Measurements from ENCODE around the gene NF2.

The NF2 gene

GRCh38 chr22:29690476-29690875 lies 87.0 kb downstream of the NF2 start:
- Histone ChIP-seq H4K20me1 (ENCODE audit: low read depth, low read length) (no peaks in the 10 kb centered on the region), H3K36me3 (ENCODE audit: low read length) (no peaks in the 10 kb centered on the region), H3K9me2 (replicated peaks; ENCODE audit: insufficient read depth, low read length) (no peaks in the 10 kb centered on the region), H3K79me2 (ENCODE audit: insufficient read depth, low read length) (no peaks in the 10 kb centered on the region), H3K4me2 (ENCODE audit: low read depth, low read length, poor library complexity, severe bottlenecking) (no peak overlapping the region), H3K4me3 (ENCODE audit: insufficient read depth, low read length, poor library complexity, severe bottlenecking) (no peak overlapping the region), H3K27ac (ENCODE audit: low read depth, low read length) (no peak overlapping the region), H3K9me3 (ENCODE audit: insufficient read depth, low read length) (no peaks in the 10 kb centered on the region), H3F3A (ENCODE audit: insufficient read depth) (no peaks in the 10 kb centered on the region), H3K27me3 (ENCODE audit: low read length) (no peaks in the 10 kb centered on the region), H3K9ac (ENCODE audit: low read length) (no peak overlapping the region), H2AFZ (ENCODE audit: low read depth, low read length, severe bottlenecking) (no peak overlapping the region)
- no peak for TF ChIP-seq EZH2phosphoT487 (conservative IDR thresholded peaks at IDR 0.05; ENCODE audit: low read length)
- TF ChIP-seq, protein P1, sequence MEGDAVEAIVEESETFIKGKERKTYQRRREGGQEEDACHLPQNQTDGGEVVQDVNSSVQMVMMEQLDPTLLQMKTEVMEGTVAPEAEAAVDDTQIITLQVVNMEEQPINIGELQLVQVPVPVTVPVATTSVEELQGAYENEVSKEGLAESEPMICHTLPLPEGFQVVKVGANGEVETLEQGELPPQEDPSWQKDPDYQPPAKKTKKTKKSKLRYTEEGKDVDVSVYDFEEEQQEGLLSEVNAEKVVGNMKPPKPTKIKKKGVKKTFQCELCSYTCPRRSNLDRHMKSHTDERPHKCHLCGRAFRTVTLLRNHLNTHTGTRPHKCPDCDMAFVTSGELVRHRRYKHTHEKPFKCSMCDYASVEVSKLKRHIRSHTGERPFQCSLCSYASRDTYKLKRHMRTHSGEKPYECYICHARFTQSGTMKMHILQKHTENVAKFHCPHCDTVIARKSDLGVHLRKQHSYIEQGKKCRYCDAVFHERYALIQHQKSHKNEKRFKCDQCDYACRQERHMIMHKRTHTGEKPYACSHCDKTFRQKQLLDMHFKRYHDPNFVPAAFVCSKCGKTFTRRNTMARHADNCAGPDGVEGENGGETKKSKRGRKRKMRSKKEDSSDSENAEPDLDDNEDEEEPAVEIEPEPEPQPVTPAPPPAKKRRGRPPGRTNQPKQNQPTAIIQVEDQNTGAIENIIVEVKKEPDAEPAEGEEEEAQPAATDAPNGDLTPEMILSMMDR (IDR thresholded peaks at IDR 0.05; ENCODE audit: insufficient read depth, low read length, poor library complexity, severe bottlenecking): no peak

- Histone ChIP-seq H3K4me3 (ENCODE audit: insufficient read depth, low read length, poor library complexity, severe bottlenecking) (no peak overlapping the region), H4K20me1 (ENCODE audit: low read depth, low read length) (no peaks in the 10 kb centered on the region), H3K27ac (ENCODE audit: low read depth, low read length) (no peak overlapping the region), H2AFZ (ENCODE audit: low read depth, low read length, severe bottlenecking) (no peak overlapping the region), H3K27me3 (ENCODE audit: low read length) (no peaks in the 10 kb centered on the region), H3K9me2 (replicated peaks; ENCODE audit: insufficient read depth, low read length) (no peaks in the 10 kb centered on the region), H3K79me2 (ENCODE audit: insufficient read depth, low read length) (no peaks in the 10 kb centered on the region), H3K4me2 (ENCODE audit: low read depth, low read length, poor library complexity, severe bottlenecking) (no peak overlapping the region), H3K9me3 (ENCODE audit: insufficient read depth, low read length) (no peaks in the 10 kb centered on the region), H3K36me3 (ENCODE audit: low read length) (no peaks in the 10 kb centered on the region), H3K9ac (ENCODE audit: low read length) (no peak overlapping the region), H3F3A (ENCODE audit: insufficient read depth) (no peaks in the 10 kb centered on the region)
- TF ChIP-seq, protein P1 (IDR thresholded peaks at IDR 0.05; ENCODE audit: insufficient read depth, low read length, poor library complexity, severe bottlenecking): no peak
- no peak for TF ChIP-seq EZH2phosphoT487 (conservative IDR thresholded peaks at IDR 0.05; ENCODE audit: low read length)
Measured at GRCh38 chr22:29691636-29692326, 88.3 kb downstream of the NF2 start.

DNA sequence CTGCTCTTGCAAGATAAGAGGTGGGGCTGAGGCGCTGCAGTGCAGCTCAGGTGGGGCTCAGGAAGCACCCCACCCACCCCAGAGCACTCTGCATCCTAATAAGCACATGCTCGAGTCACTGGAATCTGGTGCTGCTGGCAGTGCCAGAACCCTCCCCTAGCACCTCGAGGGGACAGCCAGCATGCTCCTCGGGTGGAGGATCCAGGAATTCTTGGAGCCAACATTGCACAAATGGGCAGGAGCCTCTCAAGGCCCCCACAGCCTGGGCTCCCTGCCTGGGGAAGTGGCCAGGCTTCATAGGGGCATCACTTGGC lies 88.9 kb downstream of the NF2 start:
- H3K79me2 ChIP-seq (ENCODE audit: insufficient read depth, low read length): no peaks in the 10 kb centered on the region
- no peak overlapping the region for H3K27ac ChIP-seq (ENCODE audit: low read depth, low read length)
- no peaks in the 10 kb centered on the region for H4K20me1 ChIP-seq (ENCODE audit: low read depth, low read length)
- H3K36me3 ChIP-seq (ENCODE audit: low read length): no peaks in the 10 kb centered on the region
- H3F3A ChIP-seq (ENCODE audit: insufficient read depth): no peaks in the 10 kb centered on the region
- no peaks in the 10 kb centered on the region for H3K27me3 ChIP-seq (ENCODE audit: low read length)
- H3K9me3 ChIP-seq (ENCODE audit: insufficient read depth, low read length): no peaks in the 10 kb centered on the region
- H3K4me3 ChIP-seq (ENCODE audit: insufficient read depth, low read length, poor library complexity, severe bottlenecking): no peak overlapping the region
- H3K9me2 ChIP-seq (replicated peaks; ENCODE audit: insufficient read depth, low read length): no peaks in the 10 kb centered on the region
- no peak overlapping the region for H3K9ac ChIP-seq (ENCODE audit: low read length)
- TF ChIP-seq EZH2phosphoT487 (conservative IDR thresholded peaks at IDR 0.05; ENCODE audit: low read length): no peak
- TF ChIP-seq, protein P1 (IDR thresholded peaks at IDR 0.05; ENCODE audit: insufficient read depth, low read length, poor library complexity, severe bottlenecking): no peak
- no peak overlapping the region for H2AFZ ChIP-seq (ENCODE audit: low read depth, low read length, severe bottlenecking)
- H3K4me2 ChIP-seq (ENCODE audit: low read depth, low read length, poor library complexity, severe bottlenecking): no peak overlapping the region
